SU-DHL-6 (cell line): Measurements from ENCODE around the gene CD96.
"Not testable (repeated sequence)": the region's sequence is repeated elsewhere in the genome, so short reads cannot be mapped to it uniquely, and the experiment has no call there.

Experiments used
- H2AFZ ChIP-seq: fragments of 200-600 bp; sonication (generic); 2 replicates; pipeline ENCODE4 v1.6.1; 2014; ENCODE audit warnings: low read depth, mild to moderate bottlenecking, moderate library complexity, mixed read lengths, antibody characterized with exemption, low read length; ENCODE audit not compliant: severe bottlenecking
- H3F3A ChIP-seq: fragments of 200-600 bp; shearing (Covaris generic); 2 replicates; pipeline ENCODE4 v1.6.0; 2016; ENCODE audit warnings: antibody characterized with exemption, mild to moderate bottlenecking; ENCODE audit not compliant: insufficient read depth
- H3K27ac ChIP-seq: fragments of 200-600 bp; sonication (generic); 2 replicates; pipeline ENCODE4 v1.5.1; 2016; ENCODE audit warnings: low read depth, mild to moderate bottlenecking, low read length, moderate library complexity, mixed read lengths
- H3K27me3 ChIP-seq: fragments of 200-600 bp; sonication (generic), shearing (Covaris generic); 2 replicates; pipeline ENCODE4 v1.6.0; 2014; ENCODE audit warnings: mild to moderate bottlenecking, low read length
- H3K36me3 ChIP-seq: fragments of 200-600 bp; sonication (generic); 2 replicates; pipeline ENCODE4 v1.6.1; 2014; ENCODE audit warnings: mild to moderate bottlenecking, low read length, mixed read lengths
- H3K4me2 ChIP-seq: fragments of 300-600, 200-600 bp; shearing (Covaris generic), sonication (generic); 2 replicates; pipeline ENCODE4 v1.6.0; 2014; ENCODE audit warnings: low read length, low read depth, mild to moderate bottlenecking; ENCODE audit not compliant: poor library complexity, severe bottlenecking
- H3K4me3 ChIP-seq: fragments of 200-600 bp; sonication (generic); 2 replicates; pipeline ENCODE4 v1.5.1; 2014; ENCODE audit warnings: antibody characterized with exemption, low read length, mild to moderate bottlenecking, mixed read lengths; ENCODE audit not compliant: insufficient read depth, poor library complexity, severe bottlenecking
- H3K79me2 ChIP-seq: fragments of 200-600 bp; sonication (generic); 2 replicates; pipeline ENCODE4 v1.6.1; 2014; ENCODE audit warnings: mild to moderate bottlenecking, low read length, moderate library complexity; ENCODE audit not compliant: insufficient read depth
- H3K9ac ChIP-seq: fragments of 200-600 bp; sonication (generic); 2 replicates; pipeline ENCODE4 v1.7.0; 2014; ENCODE audit warnings: mild to moderate bottlenecking, low read length
- H3K9me2 ChIP-seq: fragments of 200-600 bp; sonication (generic); replicated peaks from 2 replicates; pipeline ENCODE4 v1.6.1; 2014; ENCODE audit warnings: low read length; ENCODE audit not compliant: insufficient read depth
- H3K9me3 ChIP-seq: fragments of 200-600 bp; sonication (generic); 2 replicates; pipeline ENCODE4 v1.6.1; 2014; ENCODE audit warnings: low read length, mixed read lengths; ENCODE audit not compliant: insufficient read depth
- H4K20me1 ChIP-seq: fragments of 200-600 bp; sonication (generic); 2 replicates; pipeline ENCODE4 v1.6.1; 2014; ENCODE audit warnings: low read depth, mild to moderate bottlenecking, antibody characterized with exemption, low read length, moderate library complexity, mixed read lengths
- CTCF ChIP-seq: fragments of 200-600 bp; sonication (generic); IDR thresholded peaks from one replicate; pipeline ENCODE4 v1.5.1; 2017; ENCODE audit warnings: antibody characterized with exemption, mild to moderate bottlenecking, low read length, moderate library complexity; ENCODE audit not compliant: insufficient read depth, poor library complexity, severe bottlenecking
- EZH2phosphoT487 ChIP-seq: fragments of 200-600 bp; sonication (generic), shearing (Covaris generic); conservative IDR thresholded peaks from 2 replicates; pipeline ENCODE4 v1.6.1; 2018; ENCODE audit warnings: mild to moderate bottlenecking, antibody characterized with exemption, low read length, moderate library complexity, mixed read lengths

The CD96 gene

GRCh38 chr3:111669926-111670630 lies 128.1 kb downstream of the CD96 start:
- H3K4me2 ChIP-seq, result no peak overlapping the region
- H3K36me3 ChIP-seq, result no peaks in the 10 kb centered on the region
- no peak overlapping the region for H3K4me3 ChIP-seq
- no peaks in the 10 kb centered on the region for H4K20me1 ChIP-seq
- no peaks in the 10 kb centered on the region for H3K79me2 ChIP-seq
- TF ChIP-seq CTCF, result no peak
- TF ChIP-seq EZH2phosphoT487, result no peak
- peaks cover 2% of the 10 kb centered on the region; the same call in 1 of the 2 replicates for H3F3A ChIP-seq
- no peaks in the 10 kb centered on the region for H3K9me2 ChIP-seq
- H3K27me3 ChIP-seq, result no peaks in the 10 kb centered on the region
- no peak overlapping the region for H2AFZ ChIP-seq
- no peak overlapping the region for H3K9ac ChIP-seq
- H3K27ac ChIP-seq, result no peak overlapping the region
- H3K9me3 ChIP-seq, result no peaks in the 10 kb centered on the region

GRCh38 chr3:111672461-111672860 lies 130.5 kb downstream of the CD96 start:
- not testable (repeated sequence) for H2AFZ ChIP-seq, H3K9me2 ChIP-seq, H4K20me1 ChIP-seq, H3K79me2 ChIP-seq, H3K27me3 ChIP-seq, H3K27ac ChIP-seq, H3K4me2 ChIP-seq, H3K36me3 ChIP-seq, H3K9ac ChIP-seq, H3K4me3 ChIP-seq, H3K9me3 ChIP-seq
- peaks cover 10% of the 10 kb centered on the region for H3F3A ChIP-seq

- H3K4me3 ChIP-seq, result no peak overlapping the region
- H4K20me1 ChIP-seq, result no peaks in the 10 kb centered on the region
- H3K9me2 ChIP-seq, result no peaks in the 10 kb centered on the region
- H3K27ac ChIP-seq, result no peak overlapping the region
- TF ChIP-seq CTCF (no peak), EZH2phosphoT487 (no peak)
- H3K9me3 ChIP-seq, result no peaks in the 10 kb centered on the region
- peak overlapping the region; percentile 69 for H3K4me2 ChIP-seq
- H3K36me3 ChIP-seq, result no peaks in the 10 kb centered on the region
- H3K79me2 ChIP-seq, result no peaks in the 10 kb centered on the region
- H3K9ac ChIP-seq, result no peak overlapping the region
- H3K27me3 ChIP-seq, result no peaks in the 10 kb centered on the region
- peaks cover 10% of the 10 kb centered on the region for H3F3A ChIP-seq
- H2AFZ ChIP-seq, result no peak overlapping the region
Measured at GRCh38 chr3:111675846-111676210, 133.8 kb downstream of the CD96 start.

- TF ChIP-seq CTCF (no peak), EZH2phosphoT487 (no peak)
- Histone ChIP-seq H3F3A (peaks cover 10% of the 10 kb centered on the region), H3K27me3 (no peaks in the 10 kb centered on the region), H3K9me3 (no peaks in the 10 kb centered on the region), H4K20me1 (no peaks in the 10 kb centered on the region), H3K9ac (no peak overlapping the region), H3K9me2 (no peaks in the 10 kb centered on the region), H3K79me2 (no peaks in the 10 kb centered on the region), H3K4me3 (no peak overlapping the region), H2AFZ (no peak overlapping the region), H3K4me2 (peak overlapping the region; percentile 69), H3K27ac (no peak overlapping the region), H3K36me3 (no peaks in the 10 kb centered on the region)
Measured at GRCh38 chr3:111676211-111677006, 134.4 kb downstream of the CD96 start.
